GM21786 (cell line): ENCODE data around the gene KLK2.

Experiments
- ATAC-seq: cut with Tn5 transposase; IDR thresholded peaks from one replicate; pipeline ENCODE4 v1.9.1; 2021; ENCODE audit not compliant: unreplicated experiment

The KLK2 gene

GRCh38 chr19:50921426-50922316 is 48.4 kb downstream of the KLK2 start:
- ATAC-seq = no peak

- no peak for ATAC-seq
Measured at GRCh38 chr19:50922317-50922853, 49.1 kb downstream of the KLK2 start.

- no peak for ATAC-seq
Measured at GRCh38 chr19:50924586-50924985, 51.3 kb downstream of the KLK2 start.

GRCh38 chr19:50925734-50926133 is 52.5 kb downstream of the KLK2 start:
- ATAC-seq = no peak

GRCh38 chr19:50926144-50926543 is 52.9 kb downstream of the KLK2 start:
- no peak for ATAC-seq

GRCh38 chr19:50928831-50929230 is 55.6 kb downstream of the KLK2 start:
- ATAC-seq = no peak
